Measurements from ENCODE around the gene NAALADL2.

GRCh38 chr3:175311946-175312345 is 452.8 kb downstream of the NAALADL2 start:
- TF ChIP-seq, protein P1, sequence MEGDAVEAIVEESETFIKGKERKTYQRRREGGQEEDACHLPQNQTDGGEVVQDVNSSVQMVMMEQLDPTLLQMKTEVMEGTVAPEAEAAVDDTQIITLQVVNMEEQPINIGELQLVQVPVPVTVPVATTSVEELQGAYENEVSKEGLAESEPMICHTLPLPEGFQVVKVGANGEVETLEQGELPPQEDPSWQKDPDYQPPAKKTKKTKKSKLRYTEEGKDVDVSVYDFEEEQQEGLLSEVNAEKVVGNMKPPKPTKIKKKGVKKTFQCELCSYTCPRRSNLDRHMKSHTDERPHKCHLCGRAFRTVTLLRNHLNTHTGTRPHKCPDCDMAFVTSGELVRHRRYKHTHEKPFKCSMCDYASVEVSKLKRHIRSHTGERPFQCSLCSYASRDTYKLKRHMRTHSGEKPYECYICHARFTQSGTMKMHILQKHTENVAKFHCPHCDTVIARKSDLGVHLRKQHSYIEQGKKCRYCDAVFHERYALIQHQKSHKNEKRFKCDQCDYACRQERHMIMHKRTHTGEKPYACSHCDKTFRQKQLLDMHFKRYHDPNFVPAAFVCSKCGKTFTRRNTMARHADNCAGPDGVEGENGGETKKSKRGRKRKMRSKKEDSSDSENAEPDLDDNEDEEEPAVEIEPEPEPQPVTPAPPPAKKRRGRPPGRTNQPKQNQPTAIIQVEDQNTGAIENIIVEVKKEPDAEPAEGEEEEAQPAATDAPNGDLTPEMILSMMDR (IDR thresholded peaks at IDR 0.05 in 4 of 5, conservative IDR thresholded peaks at IDR 0.05 in 1 of 5) = no peak
- TF ChIP-seq POLR2A (IDR thresholded peaks at IDR 0.05) = no peak

All from gastrocnemius medialis (tissue), 4 donors.